HepG2 (cell line): Measurements from ENCODE around the gene PXDC1. TPM values are rescaled to one million over a fixed set of nuclear protein-coding genes. Genes with fewer than 3 reads are reported as not detected.

Experiments
- ATAC-seq: fragments of 200-7000 bp; cut with Tn5 transposase; 3 replicates; pipeline ENCODE4 v1.9.1; 2020; ENCODE audit warnings: mild to moderate bottlenecking, moderate library complexity
- BruUV-seq: library from RNA; stranded (reverse); fragments of 400-500 nt; replicated peaks from 2 replicates; lab custom pipeline; 2021; lab: Mats Ljungman, UMichigan
- CTCF ChIA-PET: fragments of 300-600 bp; formaldehyde crosslinking; extraction: SDS; loops from one replicate; lab custom pipeline; 2021; ENCODE audit warnings: low total read pairs, inconsistent platforms, low intra/inter-chr PET ratio; lab: Yijun Ruan, JAX
- POLR2A ChIA-PET: fragments of 350-600 bp; sonication (Branson Sonifier 250); formaldehyde crosslinking; loops from one replicate; lab custom pipeline; 2020; ENCODE audit warnings: antibody characterized with exemption, inconsistent platforms; lab: Yijun Ruan, JAX
- DNase-seq: peaks from one replicate; pipeline ENCODE4 v3.0.0-alpha.2; 2015; ENCODE audit warnings: low spot score
- FAIRE-seq: peaks from 3 replicates; lab custom pipeline; 2011; peaks lifted over from hg19 to GRCh38; lab: Jason Lieb, UNC
- H2AFZ ChIP-seq: one replicate; pipeline ENCODE4 v1.6.1; 2011; ENCODE audit warnings: low read length, inconsistent platforms
- H3K27ac ChIP-seq: fragments of 300-600 bp; 3 replicates; pipeline ENCODE4 v1.8.0; 2011; ENCODE audit warnings: mixed run types, mild to moderate bottlenecking, mixed read lengths, low read length, inconsistent platforms; ENCODE audit not compliant: insufficient read depth; ENCODE audit errors: extremely low read length
- H3K27me3 ChIP-seq, 2 experiments: fragments of 200-600 bp in 1 of 2; 2 replicates in 1 of 2; 3 replicates in 1 of 2; pipeline versions ENCODE4 v1.6.0 to v1.8.0; 2011; ENCODE audit warnings: low read length in 2 of 2, mild to moderate bottlenecking in 2 of 2, moderate library complexity in 2 of 2, inconsistent platforms in 1 of 2; ENCODE audit not compliant: insufficient read depth in 2 of 2, control insufficient read depth in 1 of 2
- H3K36me3 ChIP-seq, 2 experiments: fragments of 200-600 bp in 1 of 2; replicated peaks in 1 of 2; 2 replicates in 1 of 2; 3 replicates in 1 of 2; pipeline versions ENCODE4 v1.5.1 to v1.8.0; 2011; ENCODE audit warnings: low read length in 2 of 2, inconsistent platforms in 1 of 2; ENCODE audit not compliant: insufficient read depth in 2 of 2, control insufficient read depth in 1 of 2
- H3K4me1 ChIP-seq: 2 replicates; pipeline ENCODE4 v1.5.1; 2012; ENCODE audit warnings: low read length, inconsistent platforms; ENCODE audit not compliant: insufficient read depth
- H3K4me2 ChIP-seq: 2 replicates; pipeline ENCODE4 v1.6.0; 2011; ENCODE audit warnings: low read depth, low read length, inconsistent platforms
- H3K4me3 ChIP-seq, 3 experiments: fragments of 200-600 bp in 1 of 3; sonication (generic), shearing (Covaris generic) in 1 of 3; replicated peaks in 1 of 3; 2 replicates each; pipeline ENCODE4 v1.5.1; 2011 to 2016; ENCODE audit warnings: low read length in 3 of 3, inconsistent platforms in 2 of 3, low read depth in 2 of 3, mild to moderate bottlenecking in 2 of 3, control low read depth in 1 of 3, mixed read lengths in 1 of 3; ENCODE audit not compliant: insufficient read depth in 1 of 3
- H3K79me2 ChIP-seq: one replicate; pipeline ENCODE4 v1.6.1; 2011; ENCODE audit warnings: low read length, inconsistent platforms; ENCODE audit not compliant: insufficient read depth
- H3K9ac ChIP-seq: 2 replicates; pipeline ENCODE4 v1.6.0; 2011; ENCODE audit warnings: mild to moderate bottlenecking, low read depth, low read length, inconsistent platforms; ENCODE audit not compliant: insufficient read depth
- H3K9me3 ChIP-seq: 2 replicates; pipeline ENCODE4 v1.5.1; 2012; ENCODE audit warnings: mild to moderate bottlenecking, low read length
- H4K20me1 ChIP-seq: 2 replicates; pipeline ENCODE4 v1.6.0; 2011; ENCODE audit warnings: inconsistent platforms, mild to moderate bottlenecking, low read length, moderate library complexity; ENCODE audit not compliant: insufficient read depth
- AHR ChIP-seq: IDR thresholded peaks from 2 replicates; pipeline ENCODE4 v1.6.1; 2018; ENCODE audit warnings: missing genetic modification reagents, missing compliant biosample characterization
- ERF ChIP-seq: IDR thresholded peaks from 2 replicates; pipeline ENCODE4 v1.6.1; 2018; ENCODE audit warnings: missing biosample characterization, missing genetic modification reagents
- GABPA ChIP-seq, 2 experiments: IDR thresholded peaks; 2 replicates each; pipeline ENCODE4 v1.6.1; 2011 to 2016; ENCODE audit warnings: low read depth in 2 of 2, low read length in 1 of 2, missing biosample characterization in 1 of 2, missing genetic modification characterization in 1 of 2
- GMEB1 ChIP-seq: sonication (generic); formaldehyde crosslinking; IDR thresholded peaks from 2 replicates; pipeline ENCODE4 v1.5.1; 2020; ENCODE audit warnings: missing genetic modification reagents, mild to moderate bottlenecking, borderline replicate concordance
- HMGA1 ChIP-seq: sonication (generic); formaldehyde crosslinking; conservative IDR thresholded peaks from 2 replicates; pipeline ENCODE4 v1.4.0; 2020; ENCODE audit warnings: missing genetic modification reagents
- KDM6A ChIP-seq: IDR thresholded peaks from 2 replicates; pipeline ENCODE4 v1.6.1; 2016; ENCODE audit warnings: low read depth
- MED13 ChIP-seq: sonication (generic); formaldehyde crosslinking; IDR thresholded peaks from 2 replicates; pipeline ENCODE4 v1.5.0; 2020; ENCODE audit warnings: missing genetic modification reagents
- NBN ChIP-seq: fragments of 450-650 bp; conservative IDR thresholded peaks from 2 replicates; pipeline ENCODE4 v1.6.1; 2017
- ZFP41 ChIP-seq: sonication (generic); formaldehyde crosslinking; IDR thresholded peaks from 2 replicates; pipeline ENCODE4 v1.4.0; 2020; ENCODE audit warnings: mild to moderate bottlenecking, missing genetic modification reagents, borderline replicate concordance
- ZFX ChIP-seq: sonication (generic); formaldehyde crosslinking; IDR thresholded peaks from 2 replicates; pipeline ENCODE4 v1.4.0; 2020; ENCODE audit warnings: mild to moderate bottlenecking, low read depth, missing genetic modification reagents, moderate library complexity
- ZMAT3 ChIP-seq: sonication (generic); formaldehyde crosslinking; conservative IDR thresholded peaks from 2 replicates; pipeline ENCODE4 v1.7.0; 2021; ENCODE audit warnings: missing genetic modification reagents
- ZNF552 ChIP-seq: sonication (generic); formaldehyde crosslinking; IDR thresholded peaks from 2 replicates; pipeline ENCODE4 v1.9.0; 2022; ENCODE audit warnings: missing genetic modification reagents, mild to moderate bottlenecking, borderline replicate concordance
- ZNF605 ChIP-seq: sonication (generic); formaldehyde crosslinking; IDR thresholded peaks from 2 replicates; pipeline ENCODE4 v1.8.0; 2022; ENCODE audit warnings: mild to moderate bottlenecking, missing genetic modification reagents
- ZNF616 ChIP-seq: sonication (generic); formaldehyde crosslinking; IDR thresholded peaks from 2 replicates; pipeline ENCODE4 v1.5.0; 2020; ENCODE audit warnings: low read depth, mild to moderate bottlenecking, missing genetic modification reagents
- ZSCAN9 ChIP-seq: IDR thresholded peaks from 2 replicates; pipeline ENCODE4 v1.6.1; 2016; ENCODE audit warnings: borderline replicate concordance
- WGBS: methylation state at CpG from one replicate; pipeline ENCODE4 v1.1.6; 2017; ENCODE audit warnings: low lambda C conversion rate; 5-methylcytosine and 5-hydroxymethylcytosine counted together
- in situ Hi-C: cut with HindIII; loops from 2 replicates; pipeline ENCODE4 v1.10.0; 2017; ENCODE audit warnings: low pct_unique_long_range_greater_than_20kb; ENCODE audit not compliant: extremely low pct_ligation_motif_present
- intact Hi-C: fragments of 100-400 bp; cut with micrococcal nuclease; formaldehyde crosslinking; loops from one replicate; pipeline ENCODE4 v1.10.0; 2022; ENCODE audit not compliant: unreplicated experiment
- polyA plus RNA-seq, 8 experiments: library from polyadenylated mRNA; depleted of rRNA in 3 of 8; stranded (reverse) in 7 of 8; unstranded in 1 of 8; fragments of >200 nt; fragmentation: Illumina TruSeq in 4 of 8; extraction: Trizol in 4 of 8; gene quantifications; 2 replicates each; pipeline versions ENCODE4 v1.2.1 to v1.2.3, GENCODE V29; 2011 to 2016; ENCODE audit warnings: low read depth in 4 of 8, missing spikeins in 1 of 8, mixed read lengths in 1 of 8; ENCODE audit not compliant: insufficient read depth in 1 of 8
- total RNA-seq, 5 experiments: library from RNA; depleted of rRNA; stranded (reverse); fragments of >200 nt; fragmentation: Illumina TruSeq; extraction: Trizol; gene quantifications; 2 replicates each; pipeline ENCODE4 v1.2.3, GENCODE V29; 2016; ENCODE audit warnings: low read depth in 1 of 5
- TF ChIP-seq, protein P1 (sequence below): sonication (generic); formaldehyde crosslinking; IDR thresholded peaks from 2 replicates; pipeline ENCODE4 v1.4.0; 2020; ENCODE audit warnings: missing genetic modification reagents
- TF ChIP-seq, protein P2 (sequence below): conservative IDR thresholded peaks from 2 replicates; pipeline ENCODE4 v1.6.1; 2018; ENCODE audit warnings: missing genetic modification reagents

Gene PXDC1
- total and polyA plus RNA-seq, 2 of the 13 experiments (the other 11 are each of a cell fraction or from before 2014, with no cell fraction given) = 32.4 to 34.7 TPM

DNA sequence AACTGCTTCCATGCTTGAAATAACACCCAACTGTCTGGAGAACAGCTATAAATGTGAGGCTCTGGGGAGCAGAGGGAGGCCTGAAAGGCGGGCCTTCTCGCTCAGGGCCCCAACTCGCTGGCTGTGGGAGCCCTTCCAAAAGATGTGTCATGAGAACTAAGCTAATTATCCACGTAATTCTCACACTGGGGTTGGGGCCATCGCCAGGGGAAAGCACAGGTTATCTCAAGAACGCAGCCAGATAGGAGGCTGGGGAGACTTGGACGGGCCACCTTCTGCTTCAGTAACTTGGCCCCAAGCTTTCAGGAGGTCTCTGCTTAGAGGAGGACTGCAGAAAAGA, 1.6 kb downstream of the PXDC1 start:
- Histone ChIP-seq H3K4me2 (peak overlapping the region; percentile 93), H3K27me3 (no peaks in the 10 kb centered on the region), H2AFZ (no peak overlapping the region), H3K4me3 (peak overlapping the region; percentile 71 to 81 (median 76)), H3K36me3 (peaks cover 7 to 20% of the 10 kb centered on the region in 2 experiments; a peak in 3 of 5 replicates), H3K9me3 (no peaks in the 10 kb centered on the region), H3K9ac (peak overlapping the region; percentile 85), H4K20me1 (peaks cover 33% of the 10 kb centered on the region), H3K27ac (peak overlapping the region; percentile 78), H3K79me2 (peaks cover 60% of the 10 kb centered on the region), H3K4me1 (peaks cover 72% of the 10 kb centered on the region)
- TSS peak; percentile 50 for BruUV-seq
- ATAC-seq (no peak), FAIRE-seq (no peak), DNase-seq (peak; percentile 30)
- ChIA-PET POLR2A (interaction anchor here (0.8 to 3.3 kb wide), 24 partner anchors 9 to 491 kb away, joined by 3 to 37 read pairs (median 6); partner anchors contain the start of gene PSMG4), CTCF (no interaction called here)
- WGBS = 19% methylated on average over 7 of the region's 7 CpGs
- intact Hi-C loops (loop anchor here (2.0 to 5.0 kb wide), 2 partner anchors 39 to 57 kb away; no protein-coding TSS in a partner anchor), in situ Hi-C loops (loop anchor here (5.0 kb wide), 3 partner anchors 37 to 137 kb away; no protein-coding TSS in a partner anchor)
- TF ChIP-seq AHR (no peak), NBN (no peak), ZNF605 (CRISPR knock-in tag) (peak; percentile 52; the same call in 1 of the 2 replicates), ZFP41 (CRISPR knock-in tag) (no peak), ZFX (CRISPR knock-in tag) (peak; percentile 48; the same call in 1 of the 2 replicates), ZNF616 (CRISPR knock-in tag) (peak; percentile 44; the same call in 1 of the 2 replicates), ZNF552 (no peak), ERF (CRISPR knock-in tag) (0 out of 2 replicates have a peak, but pooled peaks have one; percentile 3), ZSCAN9 (CRISPR knock-in tag) (no peak), HMGA1 (CRISPR knock-in tag) (no peak), GABPA (IDR thresholded peaks at IDR 0.05; ENCODE audit: low read depth, low read length) (no peak), GABPA (CRISPR knock-in tag; IDR thresholded peaks at IDR 0.05; ENCODE audit: low read depth) (0 out of 2 replicates have a peak, but pooled peaks have one; percentile 9), MED13 (no peak), KDM6A (CRISPR knock-in tag) (no peak), GMEB1 (CRISPR knock-in tag) (no peak), ZMAT3 (CRISPR knock-in tag) (0 out of 2 replicates have a peak, but pooled peaks have one; percentile 10)
- TF ChIP-seq, protein P1, sequence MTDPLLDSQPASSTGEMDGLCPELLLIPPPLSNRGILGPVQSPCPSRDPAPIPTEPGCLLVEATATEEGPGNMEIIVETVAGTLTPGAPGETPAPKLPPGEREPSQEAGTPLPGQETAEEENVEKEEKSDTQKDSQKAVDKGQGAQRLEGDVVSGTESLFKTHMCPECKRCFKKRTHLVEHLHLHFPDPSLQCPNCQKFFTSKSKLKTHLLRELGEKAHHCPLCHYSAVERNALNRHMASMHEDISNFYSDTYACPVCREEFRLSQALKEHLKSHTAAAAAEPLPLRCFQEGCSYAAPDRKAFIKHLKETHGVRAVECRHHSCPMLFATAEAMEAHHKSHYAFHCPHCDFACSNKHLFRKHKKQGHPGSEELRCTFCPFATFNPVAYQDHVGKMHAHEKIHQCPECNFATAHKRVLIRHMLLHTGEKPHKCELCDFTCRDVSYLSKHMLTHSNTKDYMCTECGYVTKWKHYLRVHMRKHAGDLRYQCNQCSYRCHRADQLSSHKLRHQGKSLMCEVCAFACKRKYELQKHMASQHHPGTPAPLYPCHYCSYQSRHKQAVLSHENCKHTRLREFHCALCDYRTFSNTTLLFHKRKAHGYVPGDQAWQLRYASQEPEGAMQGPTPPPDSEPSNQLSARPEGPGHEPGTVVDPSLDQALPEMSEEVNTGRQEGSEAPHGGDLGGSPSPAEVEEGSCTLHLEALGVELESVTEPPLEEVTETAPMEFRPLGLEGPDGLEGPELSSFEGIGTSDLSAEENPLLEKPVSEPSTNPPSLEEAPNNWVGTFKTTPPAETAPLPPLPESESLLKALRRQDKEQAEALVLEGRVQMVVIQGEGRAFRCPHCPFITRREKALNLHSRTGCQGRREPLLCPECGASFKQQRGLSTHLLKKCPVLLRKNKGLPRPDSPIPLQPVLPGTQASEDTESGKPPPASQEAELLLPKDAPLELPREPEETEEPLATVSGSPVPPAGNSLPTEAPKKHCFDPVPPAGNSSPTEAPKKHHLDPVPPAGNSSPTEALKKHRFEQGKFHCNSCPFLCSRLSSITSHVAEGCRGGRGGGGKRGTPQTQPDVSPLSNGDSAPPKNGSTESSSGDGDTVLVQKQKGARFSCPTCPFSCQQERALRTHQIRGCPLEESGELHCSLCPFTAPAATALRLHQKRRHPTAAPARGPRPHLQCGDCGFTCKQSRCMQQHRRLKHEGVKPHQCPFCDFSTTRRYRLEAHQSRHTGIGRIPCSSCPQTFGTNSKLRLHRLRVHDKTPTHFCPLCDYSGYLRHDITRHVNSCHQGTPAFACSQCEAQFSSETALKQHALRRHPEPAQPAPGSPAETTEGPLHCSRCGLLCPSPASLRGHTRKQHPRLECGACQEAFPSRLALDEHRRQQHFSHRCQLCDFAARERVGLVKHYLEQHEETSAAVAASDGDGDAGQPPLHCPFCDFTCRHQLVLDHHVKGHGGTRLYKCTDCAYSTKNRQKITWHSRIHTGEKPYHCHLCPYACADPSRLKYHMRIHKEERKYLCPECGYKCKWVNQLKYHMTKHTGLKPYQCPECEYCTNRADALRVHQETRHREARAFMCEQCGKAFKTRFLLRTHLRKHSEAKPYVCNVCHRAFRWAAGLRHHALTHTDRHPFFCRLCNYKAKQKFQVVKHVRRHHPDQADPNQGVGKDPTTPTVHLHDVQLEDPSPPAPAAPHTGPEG (CRISPR knock-in tag) = no peak
- TF ChIP-seq, protein P2, sequence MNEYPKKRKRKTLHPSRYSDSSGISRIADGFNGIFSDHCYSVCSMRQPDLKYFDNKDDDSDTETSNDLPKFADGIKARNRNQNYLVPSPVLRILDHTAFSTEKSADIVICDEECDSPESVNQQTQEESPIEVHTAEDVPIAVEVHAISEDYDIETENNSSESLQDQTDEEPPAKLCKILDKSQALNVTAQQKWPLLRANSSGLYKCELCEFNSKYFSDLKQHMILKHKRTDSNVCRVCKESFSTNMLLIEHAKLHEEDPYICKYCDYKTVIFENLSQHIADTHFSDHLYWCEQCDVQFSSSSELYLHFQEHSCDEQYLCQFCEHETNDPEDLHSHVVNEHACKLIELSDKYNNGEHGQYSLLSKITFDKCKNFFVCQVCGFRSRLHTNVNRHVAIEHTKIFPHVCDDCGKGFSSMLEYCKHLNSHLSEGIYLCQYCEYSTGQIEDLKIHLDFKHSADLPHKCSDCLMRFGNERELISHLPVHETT (CRISPR knock-in tag) = no peak
